Fibroblast of skin of left quadriceps (primary cell): ENCODE results near the gene SLX9.

Source experiments
- DNase-seq, 2 experiments: peaks; one replicate each; pipeline ENCODE4 v3.0.0-alpha.2; 2013; ENCODE audit warnings: low read depth in 2 of 2

Gene SLX9

GRCh38 chr21:44939532-44940115 lies at the start of gene SLX9:
SLX9 (plus strand) TSS chr21:44940029; CDS start chr21:44940058, 29 bp downstream.
- peak in 1 of 2 experiments; percentile 47 for DNase-seq

GRCh38 chr21:44890338-44890931 lies 49.4 kb upstream of the SLX9 start:
- no peak for DNase-seq

- no peak for DNase-seq
These were observed 48.8 kb upstream of the SLX9 start for GRCh38 chr21:44890961-44891541.

GRCh38 chr21:44891631-44892031 lies 48.2 kb upstream of the SLX9 start:
- DNase-seq = no peak

- DNase-seq = no peak
These were observed 47.7 kb upstream of the SLX9 start for GRCh38 chr21:44892095-44892494.

DNA sequence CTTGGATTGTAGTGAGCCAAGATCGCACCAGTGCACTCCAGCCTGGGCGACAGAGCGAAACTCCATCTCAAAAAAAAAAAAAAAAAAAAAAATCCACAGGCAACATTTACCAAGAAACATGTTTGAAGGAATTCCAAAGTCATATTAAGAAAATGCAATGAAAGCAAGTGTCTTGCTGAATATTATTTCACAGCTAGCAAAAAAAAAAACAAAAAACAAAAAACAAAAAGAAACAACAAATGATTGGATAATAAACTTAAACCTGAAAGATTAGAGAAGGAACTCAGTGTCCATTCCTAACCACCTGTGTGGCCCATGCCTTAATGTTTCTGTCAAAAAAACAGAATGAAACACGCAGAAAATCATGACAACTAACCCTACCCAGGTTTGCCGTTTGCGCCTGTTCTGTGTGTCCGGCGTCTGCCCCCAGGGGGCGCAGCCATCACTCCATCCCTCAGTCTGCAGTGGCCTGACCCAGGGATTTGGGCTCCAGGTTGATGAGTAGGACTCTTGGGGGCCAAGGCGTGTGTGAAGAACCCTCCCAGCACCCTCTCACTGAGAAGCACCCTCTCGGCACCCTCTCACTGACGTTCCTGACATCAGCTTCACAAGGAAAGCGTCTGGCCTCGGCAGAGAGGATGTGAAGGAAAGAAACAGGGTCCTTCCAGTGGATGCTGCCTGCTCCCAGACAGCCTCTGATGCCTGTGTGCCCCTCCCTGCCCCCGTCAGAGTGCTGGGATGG lies 47.1 kb upstream of the SLX9 start:
- DNase-seq = no peak

DNA sequence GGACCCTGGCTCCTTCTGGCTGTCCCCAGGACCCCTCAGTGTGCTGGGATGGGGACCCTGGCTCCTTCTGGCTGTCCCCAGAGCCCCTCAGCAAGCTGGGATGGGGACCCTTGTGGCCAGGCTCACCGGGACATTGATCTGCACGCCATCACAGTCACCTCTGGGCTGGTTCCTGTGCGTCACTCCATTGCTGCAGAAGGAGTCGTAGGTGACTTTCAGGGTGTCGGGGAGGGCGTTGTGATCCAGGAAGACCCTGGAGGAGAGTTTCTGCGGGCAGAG lies 46.6 kb upstream of the SLX9 start:
- no peak for DNase-seq

- DNase-seq = no peak
These were observed 45.7 kb upstream of the SLX9 start for GRCh38 chr21:44893948-44894656.

DNA sequence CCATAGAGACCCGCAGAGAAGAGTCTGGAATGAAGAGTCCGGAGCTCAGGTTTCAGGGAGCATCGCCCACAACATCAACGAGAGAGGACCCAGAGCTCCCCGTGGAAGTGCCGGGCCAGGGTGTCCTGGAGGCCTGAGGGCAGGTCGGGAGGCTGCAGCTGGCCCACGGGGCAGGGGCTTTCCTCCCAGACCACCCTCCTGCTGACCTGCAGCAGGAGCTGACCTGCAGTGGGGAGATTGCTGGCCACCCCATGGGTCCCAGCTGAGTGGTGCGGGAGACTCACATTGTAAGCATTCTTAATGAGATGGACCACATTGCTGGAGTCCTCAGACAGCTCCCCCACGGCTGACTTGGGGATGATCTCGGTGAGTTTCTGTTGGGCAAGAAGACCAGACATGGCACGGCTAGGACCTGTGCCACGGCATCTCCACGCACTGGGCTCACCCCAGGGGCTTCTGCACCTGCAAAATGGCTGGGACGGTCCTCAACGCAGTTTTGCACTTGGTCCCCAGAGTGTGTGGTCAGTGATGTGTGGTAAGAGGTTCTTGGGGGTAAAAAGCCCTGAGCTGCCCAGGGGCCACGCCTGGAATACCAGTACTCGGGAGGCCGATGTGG lies 45.0 kb upstream of the SLX9 start:
- no peak for DNase-seq

- no peak for DNase-seq
These were observed 44.0 kb upstream of the SLX9 start for GRCh38 chr21:44895859-44896258.

DNA sequence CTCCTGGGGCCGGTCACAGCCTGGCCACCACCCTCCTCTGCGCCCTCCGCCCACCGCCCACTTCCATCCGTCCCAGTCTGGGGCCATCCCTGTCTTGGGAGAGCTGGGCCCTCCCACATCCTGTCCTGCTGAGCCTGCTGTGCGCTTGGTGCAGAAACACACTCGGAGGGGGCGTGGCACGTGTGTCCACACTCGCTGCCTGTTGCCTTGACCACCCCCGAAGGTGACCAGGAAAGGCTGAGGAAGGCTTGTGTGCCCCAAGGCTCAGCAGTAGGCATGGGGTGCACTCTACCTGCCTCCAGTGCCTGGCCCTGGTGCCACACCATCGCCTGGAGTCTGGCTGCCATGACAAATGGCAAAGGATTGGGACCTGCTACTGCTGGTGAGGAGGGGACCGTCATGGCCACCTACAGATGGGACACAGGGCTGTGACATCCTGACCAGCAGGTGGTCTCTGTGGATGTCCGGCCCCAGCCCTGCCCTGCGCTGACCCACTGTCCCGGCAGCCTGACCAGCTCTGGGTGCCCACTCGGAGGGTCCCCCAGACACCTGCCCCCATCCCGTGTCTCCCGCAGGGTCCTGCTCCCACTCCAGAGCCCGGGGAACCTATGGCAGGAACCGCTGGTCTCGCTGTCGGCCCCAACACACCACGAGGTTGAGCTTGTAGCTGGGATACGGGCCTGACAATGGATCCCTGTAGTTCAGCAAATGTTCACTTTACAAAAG lies 43.1 kb upstream of the SLX9 start:
- no peak for DNase-seq

- DNase-seq = no peak
These were observed 42.4 kb upstream of the SLX9 start for GRCh38 chr21:44897326-44898010.

- DNase-seq = no peak
These were observed 41.8 kb upstream of the SLX9 start for GRCh38 chr21:44898011-44898488.

DNA sequence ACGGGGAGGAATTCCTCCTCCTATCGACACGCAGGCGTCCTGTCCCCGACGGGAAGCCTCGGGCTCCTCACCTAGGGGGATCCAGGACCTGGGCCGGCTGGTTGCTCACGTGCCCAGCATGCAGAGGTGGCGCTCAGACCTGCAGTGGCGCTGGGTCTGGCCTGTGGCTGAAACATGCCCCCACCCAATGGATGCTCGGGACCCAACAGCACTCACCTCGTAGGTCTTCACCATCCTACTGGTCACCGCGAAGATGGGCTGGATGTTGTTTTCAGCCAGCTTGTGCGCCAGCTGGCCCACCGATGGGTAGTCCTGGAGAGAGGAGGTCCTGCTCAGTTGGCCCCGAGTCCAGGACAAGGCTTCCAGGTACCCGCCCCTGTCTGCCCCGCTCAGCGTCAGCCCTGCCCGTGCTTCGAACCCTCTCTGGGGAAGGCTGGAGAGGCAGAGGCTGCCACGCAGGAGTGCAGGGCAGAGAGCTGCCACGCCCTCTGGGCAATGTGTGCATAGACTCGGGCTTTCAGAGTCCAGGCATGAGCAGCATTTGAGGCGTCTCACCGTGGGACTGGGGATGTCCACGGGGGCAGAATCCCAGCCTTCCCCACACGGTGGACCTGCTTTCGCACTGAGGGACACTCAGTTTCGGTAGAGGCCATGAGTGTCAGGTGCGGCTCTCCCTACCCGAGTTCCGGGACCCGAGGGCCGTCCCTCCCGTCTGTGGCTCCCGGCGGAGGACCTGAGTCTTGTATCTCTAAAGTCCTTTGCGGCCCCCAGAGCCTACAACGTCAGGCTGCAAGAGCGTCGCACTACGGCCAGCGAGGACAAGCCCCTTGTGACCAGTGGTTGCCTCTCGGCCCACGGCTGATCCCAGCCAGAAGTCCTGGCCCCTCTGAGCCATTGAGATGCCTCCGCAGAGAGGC lies 40.7 kb upstream of the SLX9 start:
- no peak for DNase-seq

GRCh38 chr21:44899768-44900558 lies 39.9 kb upstream of the SLX9 start:
- DNase-seq = no peak

- DNase-seq = no peak
These were observed 39.1 kb upstream of the SLX9 start for GRCh38 chr21:44900559-44901251.

- DNase-seq = no peak
These were observed 38.3 kb upstream of the SLX9 start for GRCh38 chr21:44901391-44902074.
